Right cardiac atrium (tissue), 5 donors: ENCODE data around the gene LETMD1. TPM values are rescaled to one million over a fixed set of nuclear protein-coding genes. Genes with fewer than 3 reads are reported as not detected.
A peak's percentile ranks its signal among the peaks of the same experiment; 100 is the strongest.
"Not testable (repeated sequence)": the region's sequence is repeated elsewhere in the genome, so short reads cannot be mapped to it uniquely, and the experiment has no call there.

Experiments
- ATAC-seq, 2 donors: fragments of 200-7000 bp; cut with Tn5 transposase; one replicate each; pipeline versions ENCODE4 v1.8.0 to v1.9.1; 2020; ENCODE audit warnings: moderate library complexity in 2 of 2, mild to moderate bottlenecking in 1 of 2
- DNase-seq, 3 donors: peaks; one replicate each; pipeline ENCODE4 v3.0.0-alpha.2; 2020
- H3K27ac ChIP-seq: one replicate; pipeline ENCODE4 v1.5.1; 2013; ENCODE audit warnings: mild to moderate bottlenecking, low read length, control low read depth, moderate library complexity
- H3K27me3 ChIP-seq: one replicate; pipeline ENCODE4 v1.6.1; 2013; ENCODE audit not compliant: control insufficient read depth, insufficient read depth
- H3K4me1 ChIP-seq: one replicate; pipeline ENCODE4 v1.6.1; 2013; ENCODE audit warnings: low read length; ENCODE audit not compliant: control insufficient read depth, insufficient read depth
- H3K4me3 ChIP-seq: one replicate; pipeline ENCODE4 v1.5.1; 2013; ENCODE audit warnings: low read length, control low read depth
- H3K9me3 ChIP-seq: one replicate; pipeline ENCODE4 v1.6.1; 2013; ENCODE audit warnings: low read length; ENCODE audit not compliant: control insufficient read depth
- whole genome bisulfite sequencing: extraction: QIAGEN DNeasy Blood & Tissue Kit; methylation state at CpG from one replicate; pipeline ENCODE4 v1.1.7; 2013; 5-methylcytosine and 5-hydroxymethylcytosine counted together
- intact Hi-C, 4 donors: fragments of 100-400 bp; cut with DNase I; formaldehyde crosslinking; loops; one replicate each; pipeline versions ENCODE4 v1.11.0 to v1.14.0; 2022 to 2023
- polyA plus RNA-seq: library from polyadenylated mRNA; stranded (reverse); fragments of 200-250 nt; gene quantifications from one replicate; pipeline ENCODE4 v1.2.3, GENCODE V29; 2013
- total RNA-seq, 4 donors: library from RNA; stranded (reverse); fragmentation: NEBNext Ultra II Directional; extraction: Animal tissue kit (Norgen Biotek cat#: 25700); gene quantifications; one replicate each; pipeline ENCODE4 v1.2.1, GENCODE V29; 2021
- donor health status: healthy with polysubstance abuse.
- donor health status: DM: no; HTN: yes; CAD: no.
- donor health status: DM: no; HTN: no; CAD: no.
- donor health status: DM: no; HTN: yes; CAD: no; lungs with severe emphysema.
- donor health status: DM: yes; HTN: yes; CAD: no.

LETMD1 gene
- total and polyA plus RNA-seq, 5 donors, result 28.2 to 33.9 (median 31.8) TPM

GRCh38 chr12:51012570-51013236 lies 35.4 kb upstream of the LETMD1 start:
- Histone ChIP-seq H3K27ac (no peak overlapping the region), H3K4me3 (no peak overlapping the region), H3K9me3 (no peaks in the 10 kb centered on the region), H3K27me3 (no peaks in the 10 kb centered on the region), H3K4me1 (peaks cover 1% of the 10 kb centered on the region)
- WGBS, result 65% methylated on average over 5 of the region's 5 CpGs
- intact Hi-C loops, result no loop called here
- DNase-seq (no peak), ATAC-seq (no peak)

DNA sequence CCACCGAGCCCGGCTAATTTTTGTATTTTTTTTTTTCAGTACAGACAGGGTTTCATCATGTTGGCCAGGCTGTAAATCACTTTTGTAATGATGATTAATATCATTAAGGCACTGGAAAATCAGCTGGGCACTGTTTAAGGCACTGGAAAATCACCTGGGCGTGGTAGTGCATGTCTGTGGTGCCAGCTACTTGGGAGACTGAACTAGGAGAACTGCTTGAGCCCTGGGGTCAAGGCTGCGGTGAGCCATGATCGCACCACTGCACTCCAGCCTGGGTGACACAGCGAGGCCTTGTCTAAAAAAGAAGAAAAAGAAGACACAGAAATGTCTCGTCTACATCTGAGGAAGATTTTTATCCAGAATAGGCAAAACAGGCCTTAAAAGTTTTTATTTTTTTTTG lies 34.7 kb upstream of the LETMD1 start:
- Histone ChIP-seq H3K27ac (no peak overlapping the region), H3K9me3 (no peaks in the 10 kb centered on the region), H3K4me1 (peaks cover 1% of the 10 kb centered on the region), H3K27me3 (no peaks in the 10 kb centered on the region), H3K4me3 (no peak overlapping the region)
- intact Hi-C loops, result no loop called here
- DNase-seq (no peak), ATAC-seq (no peak)
- 97% methylated on average over 7 of the region's 7 CpGs for WGBS

GRCh38 chr12:51014467-51014866 lies 33.7 kb upstream of the LETMD1 start:
- H3K27ac ChIP-seq, H3K4me1 ChIP-seq, DNase-seq, H3K9me3 ChIP-seq, H3K27me3 ChIP-seq, ATAC-seq, intact Hi-C loops, H3K4me3 ChIP-seq: not testable (repeated sequence)
- WGBS, result 86% methylated on average over 9 of the region's 9 CpGs

DNA sequence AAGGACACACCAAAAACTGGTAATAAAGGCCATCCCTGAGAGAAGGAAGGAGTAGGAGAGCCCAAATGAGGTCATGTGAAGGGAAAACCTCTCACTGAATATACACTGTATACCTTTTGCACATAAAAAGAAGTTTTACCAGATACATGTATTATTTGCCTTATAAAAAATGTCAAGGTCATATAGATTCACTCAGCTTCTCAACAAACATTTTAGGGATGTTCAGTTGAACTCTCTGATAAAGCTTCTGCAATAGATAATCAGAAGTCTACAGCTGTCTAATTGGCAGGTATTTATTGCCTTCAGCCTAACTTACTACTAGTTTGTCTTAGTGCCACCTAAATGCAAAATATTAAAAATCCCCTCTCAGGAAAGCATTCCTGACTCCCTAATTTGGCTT lies 30.7 kb upstream of the LETMD1 start:
- Histone ChIP-seq H3K4me3 (no peak overlapping the region), H3K27me3 (no peaks in the 10 kb centered on the region), H3K27ac (no peak overlapping the region), H3K4me1 (peaks cover 4% of the 10 kb centered on the region), H3K9me3 (no peaks in the 10 kb centered on the region)
- ATAC-seq (no peak), DNase-seq (no peak)
- intact Hi-C loops, result no loop called here

GRCh38 chr12:51018956-51019355 lies 29.2 kb upstream of the LETMD1 start:
- intact Hi-C loops, result no loop called here
- peaks cover 4% of the 10 kb centered on the region for H3K4me1 ChIP-seq
- 86% methylated on average over 2 of the region's 2 CpGs for WGBS
- no peak for DNase-seq
- H3K27me3 ChIP-seq, result no peaks in the 10 kb centered on the region
- no peak overlapping the region for H3K27ac ChIP-seq
- no peak overlapping the region for H3K4me3 ChIP-seq
- H3K9me3 ChIP-seq, result no peaks in the 10 kb centered on the region
- ATAC-seq, result no peak

- intact Hi-C loops, result no loop called here
- WGBS, result 79% methylated on average over 2 of the region's 2 CpGs
- no peak overlapping the region for H3K4me3 ChIP-seq
- DNase-seq, result no peak
- no peak overlapping the region for H3K27ac ChIP-seq
- no peaks in the 10 kb centered on the region for H3K27me3 ChIP-seq
- H3K4me1 ChIP-seq, result peaks cover 4% of the 10 kb centered on the region
- H3K9me3 ChIP-seq, result no peaks in the 10 kb centered on the region
- no peak for ATAC-seq
Measured at GRCh38 chr12:51019927-51020326, 28.2 kb upstream of the LETMD1 start.

GRCh38 chr12:51020448-51021182 lies 27.5 kb upstream of the LETMD1 start:
- H3K27me3 ChIP-seq, result no peaks in the 10 kb centered on the region
- WGBS, result 88% methylated on average over 7 of the region's 7 CpGs
- H3K9me3 ChIP-seq, result no peaks in the 10 kb centered on the region
- intact Hi-C loops, result no loop called here
- ATAC-seq (no peak), DNase-seq (no peak)
- H3K4me1 ChIP-seq, result peaks cover 4% of the 10 kb centered on the region
- no peak overlapping the region for H3K4me3 ChIP-seq
- H3K27ac ChIP-seq, result no peak overlapping the region

DNA sequence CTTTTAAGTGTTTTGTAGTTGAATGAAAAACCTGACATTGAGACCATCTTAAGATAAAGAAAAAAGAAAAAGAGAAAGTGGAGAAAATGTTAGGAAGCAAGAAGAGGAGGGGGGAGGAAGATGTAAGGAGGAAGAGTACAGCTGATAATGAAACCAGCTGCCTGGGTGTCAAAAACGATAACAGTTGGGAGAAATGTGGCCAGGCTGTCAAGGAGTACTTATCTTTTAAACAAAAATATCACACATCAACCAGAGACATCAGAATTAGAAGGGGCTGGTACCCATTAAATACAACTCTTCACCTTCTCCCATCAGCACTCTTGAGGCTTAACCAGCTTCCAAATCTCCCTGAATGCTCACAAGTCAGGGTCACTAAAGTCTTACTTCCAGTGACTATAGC lies 26.4 kb upstream of the LETMD1 start:
- 14% methylated on average over 1 of the region's 1 CpG for WGBS
- intact Hi-C loops, result no loop called here
- DNase-seq, result no peak
- Histone ChIP-seq H3K4me3 (no peak overlapping the region), H3K27ac (peak overlapping the region; percentile 16), H3K4me1 (peaks cover 4% of the 10 kb centered on the region), H3K9me3 (no peaks in the 10 kb centered on the region), H3K27me3 (no peaks in the 10 kb centered on the region)
- ATAC-seq, result no peak

DNA sequence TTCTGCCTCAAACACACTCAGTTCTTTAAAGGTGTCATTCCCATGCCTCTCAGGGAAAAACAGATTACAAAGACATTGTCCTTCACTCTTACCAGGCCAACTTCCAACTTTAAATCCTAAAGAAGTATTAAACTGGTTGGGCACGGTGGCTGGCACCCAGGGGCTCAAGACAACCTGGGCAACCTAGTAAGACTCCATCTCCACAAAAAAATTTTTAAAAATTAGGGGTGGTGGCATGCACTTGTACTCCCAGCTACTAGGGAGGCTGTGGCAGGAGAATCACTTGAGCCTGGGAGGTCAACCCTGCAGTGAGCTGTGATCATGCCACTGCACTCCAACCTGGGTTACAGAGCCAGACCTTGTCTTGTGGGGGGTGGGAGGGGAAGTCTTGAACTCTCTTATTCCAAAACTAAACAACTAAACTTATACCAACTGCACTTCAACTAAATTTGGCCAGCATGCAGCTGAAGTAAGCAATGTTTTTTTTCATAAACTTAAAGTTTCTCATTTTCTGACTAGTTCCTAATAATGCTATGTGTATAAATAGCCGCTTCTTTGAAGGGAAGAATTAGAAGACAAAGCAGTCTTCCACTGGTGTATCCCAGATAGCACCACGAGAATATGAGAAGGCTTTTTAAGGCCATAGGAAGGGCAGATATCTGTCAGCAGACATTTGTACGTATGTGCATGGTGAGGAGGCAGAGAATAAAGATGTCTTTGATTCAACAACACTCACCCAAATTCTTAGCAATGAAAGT lies 24.3 kb upstream of the LETMD1 start:
- DNase-seq (no peak), ATAC-seq (no peak)
- H3K9me3 ChIP-seq, result no peaks in the 10 kb centered on the region
- intact Hi-C loops, result no loop called here
- H3K27me3 ChIP-seq, result no peaks in the 10 kb centered on the region
- WGBS, result 58% methylated on average over 4 of the region's 4 CpGs
- peaks cover 3% of the 10 kb centered on the region for H3K4me1 ChIP-seq
- H3K27ac ChIP-seq, result peak overlapping the region; percentile 62
- H3K4me3 ChIP-seq, result peak overlapping the region; percentile 67

DNA sequence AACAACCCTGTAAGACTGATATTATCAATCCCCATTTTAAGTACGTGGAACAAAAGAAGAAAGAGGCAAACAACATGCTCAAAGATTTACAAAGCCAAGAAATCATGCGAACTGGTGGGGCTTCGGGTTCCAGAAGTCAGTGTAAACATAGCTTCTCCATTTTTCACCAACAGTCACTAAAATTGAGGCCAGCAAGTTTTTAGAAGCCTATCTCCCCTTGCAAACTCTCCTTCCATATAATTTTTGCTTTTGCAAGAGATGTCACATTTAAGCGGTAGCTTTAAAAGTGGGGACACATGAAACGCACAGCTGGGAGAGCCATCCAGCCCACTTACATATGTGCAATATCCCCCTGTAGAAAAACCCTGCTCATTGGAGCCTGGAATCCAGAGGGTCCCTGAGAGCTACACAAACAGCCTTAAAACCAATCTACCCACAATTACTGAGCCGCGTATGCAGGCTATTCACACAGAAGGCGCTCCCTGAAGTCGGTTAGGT lies 22.7 kb upstream of the LETMD1 start:
- peak overlapping the region; percentile 67 for H3K4me3 ChIP-seq
- peak overlapping the region; percentile 89 for H3K27ac ChIP-seq
- no peak for DNase-seq
- no peaks in the 10 kb centered on the region for H3K9me3 ChIP-seq
- no peak for ATAC-seq
- intact Hi-C loops, result no loop called here
- peaks cover 3% of the 10 kb centered on the region for H3K4me1 ChIP-seq
- WGBS, result 12% methylated on average over 9 of the region's 9 CpGs
- H3K27me3 ChIP-seq, result no peaks in the 10 kb centered on the region
